H9 (cell line): ENCODE measurements around the gene TMEM132D. TPM values are rescaled to one million over a fixed set of nuclear protein-coding genes. Genes with fewer than 3 reads are reported as not detected.

Experiments used
- DNase-seq: peaks from one replicate; pipeline ENCODE4 v3.0.0-alpha.2; 2017
- H2AFZ ChIP-seq: one replicate; pipeline ENCODE4 v1.6.1; 2013; ENCODE audit warnings: mild to moderate bottlenecking, low read length, control low read depth, moderate library complexity
- H2AK5ac ChIP-seq: 2 replicates; pipeline ENCODE4 v1.6.1; 2013; ENCODE audit warnings: low read length, control low read depth, mixed read lengths; ENCODE audit not compliant: insufficient read length
- H2BK120ac ChIP-seq: one replicate; pipeline ENCODE4 v1.6.1; 2013; ENCODE audit warnings: low read depth, mild to moderate bottlenecking, low read length, control low read depth, inconsistent platforms; ENCODE audit not compliant: poor library complexity, severe bottlenecking
- H2BK12ac ChIP-seq: 2 replicates; pipeline ENCODE4 v1.6.1; 2013; ENCODE audit warnings: low read length, control low read depth, mixed read lengths, low read depth; ENCODE audit not compliant: insufficient read length
- H2BK15ac ChIP-seq: 2 replicates; pipeline ENCODE4 v1.6.1; 2013; ENCODE audit warnings: low read depth, low read length, control low read depth
- H2BK20ac ChIP-seq: one replicate; pipeline ENCODE4 v1.6.1; 2013; ENCODE audit warnings: low read depth, mild to moderate bottlenecking, low read length, control low read depth, inconsistent platforms; ENCODE audit not compliant: poor library complexity, severe bottlenecking
- H2BK5ac ChIP-seq: 2 replicates; pipeline ENCODE4 v1.6.1; 2013; ENCODE audit warnings: low read length, control low read depth, mixed read lengths; ENCODE audit not compliant: insufficient read length
- H3K14ac ChIP-seq: 2 replicates; pipeline ENCODE4 v1.6.1; 2013; ENCODE audit warnings: low read length, control low read depth; ENCODE audit not compliant: insufficient read depth
- H3K18ac ChIP-seq: 2 replicates; pipeline ENCODE4 v1.6.1; 2013; ENCODE audit warnings: low read depth, mild to moderate bottlenecking, mixed read lengths, low read length, control low read depth; ENCODE audit not compliant: insufficient read length
- H3K23ac ChIP-seq: 2 replicates; pipeline ENCODE4 v1.6.1; 2013; ENCODE audit warnings: low read length, control low read depth, mixed read lengths, low read depth; ENCODE audit not compliant: insufficient read length
- H3K23me2 ChIP-seq: 2 replicates; pipeline ENCODE4 v1.6.1; 2013; ENCODE audit warnings: low read depth, mild to moderate bottlenecking, mixed read lengths, low read length, control low read depth; ENCODE audit not compliant: insufficient read length, poor library complexity, severe bottlenecking
- H3K27ac ChIP-seq: 2 replicates; pipeline ENCODE4 v1.5.1; 2013; ENCODE audit warnings: low read length, control low read depth, mixed read lengths, low read depth; ENCODE audit not compliant: insufficient read length
- H3K27me3 ChIP-seq: 2 replicates; pipeline ENCODE4 v1.6.1; 2013; ENCODE audit warnings: low read length, control low read depth, inconsistent platforms; ENCODE audit not compliant: insufficient read depth
- H3K4ac ChIP-seq: 2 replicates; pipeline ENCODE4 v1.6.1; 2013; ENCODE audit warnings: low read depth, mild to moderate bottlenecking, control low read depth, inconsistent platforms, low read length, moderate library complexity
- H3K4me1 ChIP-seq: 2 replicates; pipeline ENCODE4 v1.6.1; 2013; ENCODE audit warnings: low read length, control low read depth, inconsistent platforms; ENCODE audit not compliant: insufficient read depth
- H3K4me2 ChIP-seq: 2 replicates; pipeline ENCODE4 v1.6.1; 2013; ENCODE audit warnings: low read length, control low read depth, mixed read lengths; ENCODE audit not compliant: insufficient read length, insufficient read depth
- H3K56ac ChIP-seq: 2 replicates; pipeline ENCODE4 v1.6.1; 2013; ENCODE audit warnings: low read depth, mild to moderate bottlenecking, mixed read lengths, low read length, control low read depth; ENCODE audit not compliant: insufficient read length
- H3K79me1 ChIP-seq: 2 replicates; pipeline ENCODE4 v1.6.1; 2013; ENCODE audit warnings: low read depth, mild to moderate bottlenecking, moderate library complexity, low read length, control low read depth, inconsistent platforms; ENCODE audit not compliant: insufficient read depth, poor library complexity, severe bottlenecking
- H3K79me2 ChIP-seq: 2 replicates; pipeline ENCODE4 v1.6.1; 2013; ENCODE audit warnings: low read length, control low read depth, inconsistent platforms; ENCODE audit not compliant: insufficient read depth
- H3K9ac ChIP-seq: 2 replicates; pipeline ENCODE4 v1.6.1; 2013; ENCODE audit warnings: low read length, control low read depth, mixed read lengths; ENCODE audit not compliant: insufficient read length; ENCODE audit errors: extremely low read depth
- H3K9me3 ChIP-seq: one replicate; pipeline ENCODE4 v1.6.1; 2013; ENCODE audit warnings: low read depth, low read length, inconsistent platforms; ENCODE audit not compliant: control insufficient read depth
- H3T11ph ChIP-seq: one replicate; pipeline ENCODE4 v1.6.1; 2013; ENCODE audit warnings: mild to moderate bottlenecking, low read length, control low read depth, inconsistent platforms
- H4K20me1 ChIP-seq: one replicate; pipeline ENCODE4 v1.6.1; 2013; ENCODE audit not compliant: control insufficient read depth, insufficient read length, insufficient read depth
- H4K5ac ChIP-seq: 2 replicates; pipeline ENCODE4 v1.6.1; 2013; ENCODE audit warnings: low read depth, mild to moderate bottlenecking, mixed read lengths, low read length, control low read depth; ENCODE audit not compliant: insufficient read length
- H4K8ac ChIP-seq: replicated peaks from 2 replicates; pipeline ENCODE4 v1.6.1; 2013; ENCODE audit warnings: low read length, control low read depth, mixed read lengths, low read depth; ENCODE audit not compliant: insufficient read length
- H4K91ac ChIP-seq: 2 replicates; pipeline ENCODE4 v1.6.1; 2013; ENCODE audit warnings: low read depth, mild to moderate bottlenecking, moderate library complexity, mixed read lengths, low read length, control low read depth; ENCODE audit not compliant: insufficient read length
- H3K27ac Mint-ChIP-seq, 3 experiments: 2 replicates in 2 of 3; 3 replicates in 1 of 3; pipeline ENCODE4 v1.8.0; 2020 to 2021; ENCODE audit warnings: mixed read lengths in 3 of 3, mild to moderate bottlenecking in 1 of 3, moderate library complexity in 1 of 3
- H3K27me3 Mint-ChIP-seq: 2 replicates; pipeline ENCODE4 v1.8.0; 2021; ENCODE audit warnings: low read depth, mild to moderate bottlenecking, moderate library complexity, mixed read lengths
- H3K36me3 Mint-ChIP-seq, 3 experiments: 2 replicates in 2 of 3; 3 replicates in 1 of 3; pipeline ENCODE4 v1.8.0; 2020 to 2021; ENCODE audit warnings: low read depth in 3 of 3, mixed read lengths in 3 of 3; ENCODE audit not compliant: insufficient read depth in 1 of 3
- H3K4me1 Mint-ChIP-seq, 2 experiments: 2 replicates each; pipeline ENCODE4 v1.8.0; 2020; ENCODE audit warnings: mixed read lengths in 2 of 2
- H3K4me3 Mint-ChIP-seq, 2 experiments: 2 replicates in 1 of 2; 3 replicates in 1 of 2; pipeline ENCODE4 v1.8.0; 2020 to 2021; ENCODE audit warnings: mild to moderate bottlenecking in 2 of 2, mixed read lengths in 2 of 2, moderate library complexity in 1 of 2
- H3K9me3 Mint-ChIP-seq, 2 experiments: 2 replicates in 1 of 2; 3 replicates in 1 of 2; pipeline ENCODE4 v1.8.0; 2020; ENCODE audit warnings: mild to moderate bottlenecking in 2 of 2, mixed read lengths in 2 of 2, moderate library complexity in 1 of 2
- CTCF ChIP-seq: fragments of 200-600 bp; sonication (generic); conservative IDR thresholded peaks from 3 replicates; pipeline ENCODE4 v1.8.0; 2021; ENCODE audit warnings: antibody characterized with exemption, mild to moderate bottlenecking
- WGBS: extraction: QIAGEN DNeasy Blood & Tissue Kit; methylation state at CpG from one replicate; pipeline ENCODE4 v1.1.7; 2013; ENCODE audit warnings: missing lambda C conversion rate, low lambda C conversion rate, mixed read lengths; ENCODE audit not compliant: insufficient read length; ENCODE audit errors: extremely low coverage; 5-methylcytosine and 5-hydroxymethylcytosine counted together
- total RNA-seq: library from RNA; stranded (reverse); gene quantifications from 2 replicates; pipeline ENCODE4 v1.2.1, GENCODE V29; 2021

The TMEM132D gene
- total RNA-seq, 1 experiment from 2014 or later, result 6.1 TPM

- H4K8ac ChIP-seq, result no peak overlapping the region
- H3T11ph ChIP-seq, result no peak overlapping the region
- no peaks in the 10 kb centered on the region for H3K23me2 ChIP-seq
- H2BK5ac ChIP-seq, result no peak overlapping the region
- H2AK5ac ChIP-seq, result no peak overlapping the region
- TF ChIP-seq CTCF, result no peak
- no peaks in the 10 kb centered on the region for H4K20me1 ChIP-seq
- H3K4me1 ChIP-seq, result no peaks in the 10 kb centered on the region
- H3K27me3 ChIP-seq, result no peaks in the 10 kb centered on the region
- no peak overlapping the region for H3K18ac ChIP-seq
- no peak overlapping the region for H2AFZ ChIP-seq
- H3K4me1 Mint-ChIP-seq, result no peaks in the 10 kb centered on the region
- H3K9ac ChIP-seq, result no peak overlapping the region
- no peak overlapping the region for H4K5ac ChIP-seq
- no peak overlapping the region for H2BK12ac ChIP-seq
- H2BK15ac ChIP-seq, result no peak overlapping the region
- H3K27me3 Mint-ChIP-seq, result peaks cover 9% of the 10 kb centered on the region
- H3K4me3 Mint-ChIP-seq, result no peak overlapping the region
- no peak overlapping the region for H3K27ac ChIP-seq
- no peak overlapping the region for H3K14ac ChIP-seq
- no peak overlapping the region for H2BK120ac ChIP-seq
- WGBS, result no CpG with 5 or more reads among the region's 5 CpGs
- no peak overlapping the region for H3K4ac ChIP-seq
- H3K79me1 ChIP-seq, result no peaks in the 10 kb centered on the region
- peaks cover 0 to 3% (median 0%) of the 10 kb centered on the region in 3 experiments; a peak in 2 of 7 replicates for H3K36me3 Mint-ChIP-seq
- H3K4me2 ChIP-seq, result no peak overlapping the region
- no peak overlapping the region for H3K23ac ChIP-seq
- no peak overlapping the region for H3K27ac Mint-ChIP-seq
- H3K56ac ChIP-seq, result no peak overlapping the region
- no peak overlapping the region for H2BK20ac ChIP-seq
- no peaks in the 10 kb centered on the region for H3K9me3 ChIP-seq
- H3K9me3 Mint-ChIP-seq, result no peaks in the 10 kb centered on the region
- no peak overlapping the region for H4K91ac ChIP-seq
- no peaks in the 10 kb centered on the region for H3K79me2 ChIP-seq
- DNase-seq, result no peak
Measured at GRCh38 chr12:129115558-129115957, 788.3 kb downstream of the TMEM132D start.
